GM18873 (cell line): ENCODE measurements around the gene LONRF3.
"Not testable (repeated sequence)": the region's sequence is repeated elsewhere in the genome, so short reads cannot be mapped to it uniquely, and the experiment has no call there.

Experiments
- ATAC-seq: cut with Tn5 transposase; IDR thresholded peaks from one replicate; pipeline ENCODE4 v1.9.1; 2021; ENCODE audit warnings: mild to moderate bottlenecking, moderate library complexity, moderate number of reproducible peaks; ENCODE audit not compliant: unreplicated experiment, low FRiP score

LONRF3 gene

GRCh38 chrX:119029656-119030055, 55.2 kb downstream of the LONRF3 start:
- not testable (repeated sequence) for ATAC-seq

GRCh38 chrX:119030990-119031389, 56.6 kb downstream of the LONRF3 start:
- ATAC-seq: no peak

GRCh38 chrX:119036107-119037029, 62.0 kb downstream of the LONRF3 start:
- no peak for ATAC-seq

- no peak for ATAC-seq
Observed at GRCh38 chrX:119040432-119040831, 66.0 kb downstream of the LONRF3 start.

- ATAC-seq: no peak
Observed at GRCh38 chrX:119041175-119041574, 66.8 kb downstream of the LONRF3 start.

- no peak for ATAC-seq
Observed at GRCh38 chrX:119042040-119042439, 67.6 kb downstream of the LONRF3 start.

- no peak for ATAC-seq
Observed at GRCh38 chrX:119042996-119043395, 68.6 kb downstream of the LONRF3 start.

- no peak for ATAC-seq
Observed at GRCh38 chrX:119045884-119046283, 71.5 kb downstream of the LONRF3 start.

- no peak for ATAC-seq
Observed at GRCh38 chrX:119055687-119056086, 81.3 kb downstream of the LONRF3 start.

GRCh38 chrX:119062750-119063374, 88.4 kb downstream of the LONRF3 start:
- no peak for ATAC-seq

GRCh38 chrX:119063428-119063827, 89.0 kb downstream of the LONRF3 start:
- no peak for ATAC-seq

- ATAC-seq: no peak
Observed at GRCh38 chrX:119067023-119067739, 92.8 kb downstream of the LONRF3 start.
